HFF-Myc (cell line): ENCODE measurements around the gene MTA1.

Experiments
- DNase-seq: peaks from one replicate; pipeline ENCODE4 v3.0.0-alpha.2; 2011; ENCODE audit warnings: low read depth; ENCODE audit errors: extremely low read depth
- H3K4me3 ChIP-seq: replicated peaks from 2 replicates; pipeline ENCODE4 v1.5.1; 2011; ENCODE audit warnings: low read depth, mild to moderate bottlenecking, control low read depth, low read length
- CTCF ChIP-seq: IDR thresholded peaks from 2 replicates; pipeline ENCODE4 v1.5.1; 2012; ENCODE audit warnings: mild to moderate bottlenecking, low read depth, low read length, control low read depth; ENCODE audit errors: missing control alignments

MTA1 gene

DNA sequence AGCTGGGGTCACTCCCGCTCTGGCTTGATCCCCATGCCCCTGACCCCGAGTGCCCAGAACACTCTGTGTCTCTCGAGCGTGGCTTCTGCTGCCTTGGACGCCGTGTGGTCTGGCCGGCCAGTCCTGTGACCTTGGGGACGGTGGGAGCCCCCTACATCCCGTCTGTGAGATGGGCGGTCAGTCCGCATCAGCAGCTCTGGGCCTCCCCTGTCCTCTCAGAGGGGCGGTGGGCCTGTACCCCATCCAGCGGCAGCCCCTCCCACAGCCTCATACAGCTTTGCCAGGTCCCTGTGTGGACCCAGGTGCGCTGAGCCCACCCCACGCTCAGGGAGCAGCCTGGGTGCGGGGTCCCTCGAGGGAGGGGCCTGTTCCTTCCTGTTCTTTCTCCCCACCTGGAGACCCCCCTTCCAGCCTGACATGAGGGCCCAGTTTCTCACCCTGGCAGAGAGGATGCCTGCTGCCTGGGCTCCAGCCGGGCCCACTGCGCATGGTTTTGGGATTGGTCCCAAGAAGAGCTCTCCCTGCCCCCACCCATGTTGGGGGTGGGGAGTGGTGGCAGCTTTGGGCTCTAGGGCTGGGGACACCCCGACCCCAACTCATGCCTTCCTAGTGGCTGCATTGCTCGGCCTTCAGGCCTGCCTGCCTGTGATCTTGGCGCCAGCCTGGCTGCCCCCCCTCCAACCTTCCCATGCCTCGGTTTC, 1.5 kb downstream of the MTA1 start:
- DNase-seq = no peak
- peak overlapping the region; percentile 97 for H3K4me3 ChIP-seq
- TF ChIP-seq CTCF = no peak

DNA sequence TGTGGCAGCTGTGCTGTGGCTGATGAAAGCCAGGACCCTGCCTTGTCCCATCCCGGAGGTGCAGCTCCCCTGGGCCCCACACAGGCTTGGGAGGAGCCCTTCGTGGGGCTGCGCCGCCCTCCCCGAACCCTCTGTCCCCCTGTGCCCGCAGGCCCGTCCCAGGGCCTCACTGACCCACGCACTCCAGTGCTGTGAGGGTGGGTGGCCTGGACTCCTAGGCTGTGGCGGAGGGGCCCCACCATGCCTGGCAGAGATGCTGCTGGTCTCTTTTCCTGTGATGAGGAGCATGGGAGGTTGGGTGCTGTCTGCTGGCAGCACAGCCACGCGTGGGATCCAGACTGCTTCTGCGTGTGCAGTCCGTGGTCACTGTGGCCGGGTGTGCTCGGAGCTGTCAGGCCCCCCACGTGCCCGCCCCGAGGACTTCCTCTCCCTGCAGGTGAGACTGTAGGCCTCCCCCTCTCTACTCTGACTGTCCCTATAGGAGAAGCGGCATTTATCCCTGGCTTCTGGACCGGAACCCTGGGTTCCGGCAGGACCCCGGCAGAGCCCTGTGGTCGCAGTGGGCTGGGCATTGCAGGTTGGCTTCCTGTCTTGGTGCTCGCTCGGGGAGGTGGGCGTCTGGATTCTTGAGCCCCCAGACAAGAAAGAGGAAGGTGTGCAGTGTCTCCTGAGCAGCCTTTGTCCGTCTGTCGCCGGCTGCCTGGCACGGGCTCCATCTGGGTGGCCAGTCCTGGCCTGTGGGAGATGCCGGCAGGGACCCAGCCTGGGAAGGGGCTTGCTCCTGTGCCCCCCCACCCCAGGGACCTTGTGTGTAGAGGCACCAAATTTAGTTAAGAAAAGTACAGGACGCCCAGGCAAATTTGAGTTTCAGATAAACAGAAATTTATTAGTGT, 2.3 kb downstream of the MTA1 start:
- DNase-seq = no peak
- H3K4me3 ChIP-seq = peak overlapping the region; percentile 97
- TF ChIP-seq CTCF = no peak

DNA sequence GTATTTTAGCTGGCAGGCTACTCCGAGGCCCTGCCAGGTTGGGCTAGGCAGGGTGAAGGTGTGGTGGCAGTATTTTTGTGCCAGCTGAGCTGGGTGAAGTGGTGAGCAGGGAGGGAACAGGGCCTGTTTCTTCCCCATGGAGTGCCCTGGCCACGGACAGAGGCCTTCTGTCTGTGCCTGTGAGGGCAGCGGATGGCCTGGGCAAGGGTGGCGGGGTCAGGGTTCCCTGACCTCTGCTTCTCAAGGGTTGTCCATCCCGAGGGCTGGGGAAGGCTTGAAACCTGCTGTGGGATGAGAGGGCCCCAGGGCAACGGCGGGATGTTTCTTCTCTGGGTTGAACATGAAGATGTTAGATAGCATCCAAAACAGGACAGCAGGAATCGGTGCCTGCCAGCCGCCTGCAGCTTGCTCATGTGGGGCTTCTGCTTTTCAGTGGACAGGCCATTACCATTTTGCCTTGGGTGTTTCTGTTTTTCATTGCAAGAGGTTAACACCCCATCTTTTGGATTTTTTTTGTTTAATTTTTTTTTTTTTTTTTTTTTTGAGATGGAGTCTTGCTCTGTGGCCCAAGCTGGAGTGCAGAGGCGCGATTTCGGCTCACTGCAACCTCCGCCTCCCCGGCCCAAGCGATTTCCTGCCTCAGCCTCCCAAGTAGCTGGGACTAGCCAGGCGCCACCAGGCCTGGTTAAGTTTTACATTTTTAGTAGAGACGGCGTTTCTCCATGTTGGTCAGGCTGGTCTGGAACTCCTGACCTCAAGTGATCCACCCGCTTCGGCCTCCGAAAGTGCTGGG, 3.3 kb downstream of the MTA1 start:
- H3K4me3 ChIP-seq = peak overlapping the region; percentile 97
- no peak for DNase-seq
- TF ChIP-seq CTCF = no peak

DNA sequence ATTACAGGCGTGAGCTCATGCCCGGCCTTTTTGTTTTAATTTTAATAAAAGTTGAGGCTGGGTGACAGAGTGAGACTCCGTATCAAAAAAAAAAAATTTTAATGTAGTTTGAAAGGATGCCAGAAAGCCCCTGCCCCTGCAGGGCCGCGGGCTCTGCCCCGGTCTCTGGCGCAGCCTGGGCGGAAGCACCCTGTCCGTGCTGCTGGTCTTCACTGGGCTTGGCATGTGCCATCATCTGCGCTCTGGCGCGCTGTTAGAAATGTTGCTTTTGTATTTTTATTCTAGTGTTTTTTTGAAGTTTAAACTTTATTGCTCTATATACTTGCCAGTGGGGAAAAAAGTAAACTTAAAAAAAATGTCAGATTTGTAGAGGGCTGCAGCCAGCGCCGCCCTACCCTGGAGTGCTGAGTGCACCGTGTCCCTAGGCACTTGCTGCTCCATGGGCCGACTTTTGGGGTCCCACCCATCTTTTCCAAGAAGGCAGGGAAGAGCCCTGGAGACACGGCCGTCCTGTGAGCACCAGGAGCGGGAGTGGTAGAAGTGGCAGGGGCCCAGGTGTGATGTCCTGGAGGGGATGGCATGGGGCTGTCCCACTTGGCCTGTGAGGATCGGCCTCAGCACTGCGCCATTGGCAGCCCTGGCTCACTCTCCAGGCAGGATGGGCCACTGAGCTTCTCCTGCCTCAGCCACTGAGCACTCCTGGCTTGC, 4.0 kb downstream of the MTA1 start:
- H3K4me3 ChIP-seq = no peak overlapping the region
- no peak for DNase-seq
- no peak for TF ChIP-seq CTCF

DNA sequence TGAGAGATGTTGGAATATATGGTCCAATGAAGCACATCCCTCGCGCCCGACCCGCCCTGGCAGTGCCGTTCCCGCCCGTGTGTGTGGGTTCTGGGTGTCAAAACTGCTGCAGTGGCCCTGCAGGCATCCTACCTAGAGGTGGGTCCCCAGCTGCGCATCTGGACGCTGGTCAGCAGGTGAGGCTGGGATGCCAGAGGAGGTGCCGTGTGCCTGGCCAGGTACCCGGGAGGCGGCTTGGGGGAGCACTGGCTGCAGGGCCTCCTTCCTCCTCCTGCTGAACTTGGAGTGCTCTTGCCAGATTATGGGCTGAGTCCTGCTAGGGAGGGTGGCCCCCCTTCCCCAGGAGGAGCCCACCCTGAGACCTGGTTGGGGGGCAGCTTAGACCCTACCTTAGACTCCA, 5.2 kb downstream of the MTA1 start:
- no peak for TF ChIP-seq CTCF
- DNase-seq = no peak

DNA sequence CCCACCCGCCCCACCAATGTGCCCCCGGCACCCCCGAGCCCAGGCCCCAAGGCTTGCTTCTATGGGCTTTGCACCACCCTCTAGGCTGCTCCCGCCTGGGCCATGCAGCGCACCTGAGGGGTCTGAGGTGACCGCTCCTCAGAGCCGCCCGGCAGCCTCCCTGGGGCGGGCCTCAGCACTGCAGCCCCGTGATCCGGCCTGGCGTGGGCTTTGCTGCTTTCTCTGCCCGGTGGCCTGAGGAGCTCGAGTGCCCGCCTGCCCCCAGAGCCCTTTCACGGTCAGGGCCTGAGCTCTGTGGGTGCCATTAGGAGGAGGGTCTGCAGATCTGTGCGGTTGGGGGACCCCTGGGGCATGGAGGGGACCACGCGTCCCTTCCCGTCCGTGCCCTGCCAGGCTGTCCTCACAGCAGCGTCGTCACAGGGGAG, 6.2 kb downstream of the MTA1 start:
- DNase-seq = no peak
- no peak for TF ChIP-seq CTCF
- H3K4me3 ChIP-seq = no peak overlapping the region

More for the DNA sequence above, 5.2 kb downstream of the MTA1 start:
- no peak overlapping the region for H3K4me3 ChIP-seq
